ENCODE measurements around the gene GLB1L3. TPM values are rescaled to one million over a fixed set of nuclear protein-coding genes. Genes with fewer than 3 reads are reported as not detected.

GLB1L3 gene
- total RNA-seq, 1 experiment from 2014 or later: 0.17 TPM

DNA sequence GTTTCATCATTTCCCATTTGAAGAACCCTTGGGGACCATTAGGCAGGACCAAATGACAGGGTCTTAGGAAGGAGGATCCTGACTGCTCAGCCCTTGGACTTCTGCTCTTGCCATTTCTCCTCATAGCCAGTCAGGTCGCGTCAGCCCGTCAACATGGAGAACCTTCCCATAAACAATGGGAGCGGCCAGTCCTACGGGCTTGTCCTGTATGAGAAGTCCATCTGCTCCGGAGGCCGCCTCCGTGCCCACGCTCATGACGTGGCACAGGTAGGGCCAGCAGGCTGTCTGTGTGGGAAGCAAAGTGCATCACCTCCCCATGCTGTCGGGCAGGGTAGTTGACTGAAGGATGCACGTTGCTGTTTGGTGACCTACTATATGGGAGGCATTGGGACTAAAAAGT is 36.0 kb downstream of the GLB1L3 start:
- no peak overlapping the region for H3K27ac ChIP-seq (ENCODE audit: low read depth, low read length, poor library complexity, severe bottlenecking)
- intact Hi-C loops (cut with micrococcal nuclease; ENCODE audit: unreplicated experiment): no loop called here
- CTCF ChIA-PET: no interaction called here

DNA sequence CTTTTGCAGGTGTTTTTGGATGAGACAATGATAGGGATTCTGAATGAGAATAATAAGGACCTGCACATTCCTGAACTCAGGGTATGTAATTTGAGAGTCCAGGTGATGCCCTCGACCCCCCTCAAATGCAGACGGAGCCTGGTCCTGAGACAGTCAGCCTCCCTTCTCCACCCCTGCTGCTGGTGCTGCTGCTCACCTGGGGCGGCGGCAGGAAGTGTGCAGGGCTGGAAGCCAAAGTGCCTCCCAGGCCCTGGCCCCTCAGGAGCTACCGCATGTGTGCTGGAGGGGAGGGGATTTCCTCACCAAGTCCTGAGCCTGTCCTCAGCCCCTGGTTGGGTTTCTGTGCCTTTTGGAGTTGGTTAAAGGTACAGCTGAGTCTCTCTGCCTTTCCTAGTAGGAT is 36.6 kb downstream of the GLB1L3 start:
- no peak for TF ChIP-seq EZH2 (IDR thresholded peaks at IDR 0.05; ENCODE audit: borderline replicate concordance, low read depth, low read length, poor library complexity, severe bottlenecking)
- TF ChIP-seq CTCF (conservative IDR thresholded peaks at IDR 0.05; ENCODE audit: low read depth, low read length): no peak
- Histone ChIP-seq H3K27me3 (replicated peaks; ENCODE audit: insufficient read depth, low read depth, low read length, poor library complexity) (peaks cover 20% of the 10 kb centered on the region), H3K36me3 (ENCODE audit: insufficient read depth, low read length, poor library complexity, severe bottlenecking) (no peaks in the 10 kb centered on the region), H3K4me1 (ENCODE audit: insufficient read depth, low read length, poor library complexity, severe bottlenecking) (no peaks in the 10 kb centered on the region), H3K27ac (ENCODE audit: low read depth, low read length, poor library complexity, severe bottlenecking) (no peak overlapping the region), H3K9me3 (ENCODE audit: low read depth, low read length, poor library complexity, severe bottlenecking) (no peaks in the 10 kb centered on the region), H3K4me3 (ENCODE audit: low read depth, low read length, poor library complexity, severe bottlenecking) (no peak overlapping the region)
- no peak for DNase-seq (ENCODE audit: low spot score)
- CTCF ChIA-PET: no interaction called here
- no TSS peak for BruUV-seq (replicated peaks)
- POLR2A ChIA-PET (ENCODE audit: low non-redundant PET): no interaction called here
- intact Hi-C loops (cut with micrococcal nuclease; ENCODE audit: unreplicated experiment): no loop called here

More for the DNA sequence above, 36.0 kb downstream of the GLB1L3 start:
- no TSS peak for BruUV-seq (replicated peaks)
- no peaks in the 10 kb centered on the region for H3K9me3 ChIP-seq (ENCODE audit: low read depth, low read length, poor library complexity, severe bottlenecking)
- POLR2A ChIA-PET (ENCODE audit: low non-redundant PET): no interaction called here
- H3K4me1 ChIP-seq (ENCODE audit: insufficient read depth, low read length, poor library complexity, severe bottlenecking): no peaks in the 10 kb centered on the region
- H3K36me3 ChIP-seq (ENCODE audit: insufficient read depth, low read length, poor library complexity, severe bottlenecking): no peaks in the 10 kb centered on the region
- H3K4me3 ChIP-seq (ENCODE audit: low read depth, low read length, poor library complexity, severe bottlenecking): no peak overlapping the region
- TF ChIP-seq CTCF (conservative IDR thresholded peaks at IDR 0.05; ENCODE audit: low read depth, low read length): no peak
- no peak for DNase-seq (ENCODE audit: low spot score)
- H3K27me3 ChIP-seq (replicated peaks; ENCODE audit: insufficient read depth, low read depth, low read length, poor library complexity): peaks cover 18% of the 10 kb centered on the region

- TF ChIP-seq EZH2 (IDR thresholded peaks at IDR 0.05; ENCODE audit: borderline replicate concordance, low read depth, low read length, poor library complexity, severe bottlenecking): no peak
- TF ChIP-seq CTCF (conservative IDR thresholded peaks at IDR 0.05; ENCODE audit: low read depth, low read length): no peak
- H3K36me3 ChIP-seq (ENCODE audit: insufficient read depth, low read length, poor library complexity, severe bottlenecking): no peaks in the 10 kb centered on the region
- H3K27me3 ChIP-seq (replicated peaks; ENCODE audit: insufficient read depth, low read depth, low read length, poor library complexity): peaks cover 20% of the 10 kb centered on the region
- H3K4me3 ChIP-seq (ENCODE audit: low read depth, low read length, poor library complexity, severe bottlenecking): no peak overlapping the region
- DNase-seq (ENCODE audit: low spot score): no peak
- CTCF ChIA-PET: no interaction called here
- no peak overlapping the region for H3K27ac ChIP-seq (ENCODE audit: low read depth, low read length, poor library complexity, severe bottlenecking)
- no TSS peak for BruUV-seq (replicated peaks)
- no peaks in the 10 kb centered on the region for H3K9me3 ChIP-seq (ENCODE audit: low read depth, low read length, poor library complexity, severe bottlenecking)
- POLR2A ChIA-PET (ENCODE audit: low non-redundant PET): no interaction called here
- intact Hi-C loops (cut with micrococcal nuclease; ENCODE audit: unreplicated experiment): no loop called here
- H3K4me1 ChIP-seq (ENCODE audit: insufficient read depth, low read length, poor library complexity, severe bottlenecking): no peaks in the 10 kb centered on the region
These were observed 37.2 kb downstream of the GLB1L3 start for GRCh38 chr11:134313379-134313778.
